Neutrophil (primary cell): Measurements from ENCODE around the gene NDUFB3.
"Not testable (repeated sequence)": the region's sequence is repeated elsewhere in the genome, so short reads cannot be mapped to it uniquely, and the experiment has no call there.

Source experiments
- H3K27ac ChIP-seq: fragments of 200-600 bp; sonication (generic); 2 replicates; pipeline ENCODE4 v1.5.1; 2016; ENCODE audit warnings: mild to moderate bottlenecking, moderate library complexity
- H3K27me3 ChIP-seq: fragments of 200-600 bp; sonication (generic); 2 replicates; pipeline ENCODE4 v1.6.0; 2016; ENCODE audit warnings: mild to moderate bottlenecking
- H3K36me3 ChIP-seq: fragments of 200-600 bp; sonication (generic); 2 replicates; pipeline ENCODE4 v1.5.1; 2017
- H3K4me1 ChIP-seq, 2 experiments: fragments of 200-600 bp in 1 of 2; sonication (generic) in 1 of 2; 1 replicate in 1 of 2; 2 replicates in 1 of 2; pipeline versions ENCODE4 v1.5.1 to v1.6.1; 2013 to 2016; ENCODE audit warnings: low read depth in 1 of 2, low read length in 1 of 2, mild to moderate bottlenecking in 1 of 2, moderate library complexity in 1 of 2; ENCODE audit not compliant: control insufficient read depth in 1 of 2, insufficient read depth in 1 of 2
- H3K4me3 ChIP-seq, 2 experiments: fragments of 200-600 bp in 1 of 2; sonication (generic) in 1 of 2; 1 replicate in 1 of 2; 2 replicates in 1 of 2; pipeline ENCODE4 v1.5.1; 2013 to 2016; ENCODE audit warnings: low read depth in 1 of 2, low read length in 1 of 2, mild to moderate bottlenecking in 1 of 2, moderate library complexity in 1 of 2
- H3K9me3 ChIP-seq: fragments of 200-600 bp; sonication (generic); 2 replicates; pipeline ENCODE4 v1.5.1; 2016
- TF ChIP-seq, protein P1 (sequence below): fragments of 200-600 bp; sonication (generic); IDR thresholded peaks from 2 replicates; pipeline ENCODE4 v1.5.1; 2016; ENCODE audit warnings: antibody characterized with exemption

The NDUFB3 gene

DNA sequence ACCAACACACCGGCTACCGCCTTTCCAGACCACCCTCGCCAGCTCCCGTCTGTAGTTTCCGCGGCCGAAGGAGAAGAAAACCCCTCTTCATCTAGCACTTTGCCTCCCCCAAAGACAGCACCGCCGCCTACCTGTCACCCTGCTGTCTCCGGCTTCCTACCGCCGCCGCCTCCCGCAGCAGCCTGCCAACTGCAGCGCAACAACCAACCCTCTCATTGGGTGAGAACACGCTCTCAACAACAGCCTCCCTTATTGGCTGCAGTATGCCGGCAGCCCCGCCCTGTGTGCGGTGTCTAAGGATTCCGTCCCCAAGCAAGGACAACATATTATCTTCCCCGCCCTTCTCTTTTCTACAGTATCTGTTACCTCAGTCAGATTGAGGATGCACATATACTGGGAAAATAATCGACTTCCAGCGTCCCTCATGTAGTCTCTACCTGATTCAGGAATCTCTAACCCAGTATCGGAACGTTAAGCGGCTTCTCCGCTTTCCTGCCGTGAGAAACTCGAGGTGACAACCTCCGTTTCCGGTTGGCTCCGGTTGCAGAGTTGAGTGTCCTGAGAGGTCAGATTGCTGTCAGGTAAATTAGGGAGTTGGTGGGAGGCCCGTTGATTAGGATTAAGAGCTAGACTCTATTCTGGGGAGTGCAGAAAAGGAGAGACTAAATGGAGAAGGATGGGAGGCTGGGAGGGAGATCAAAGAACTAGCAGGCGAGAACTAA lies at the start of gene NDUFB3, which contains the start of gene HYCC2:
Gene NDUFB3, plus strand, starts transcription at position 523 of the 722 bp plus-strand sequence. CDS start 6,882 bp downstream, outside the sequence.
Gene HYCC2, minus strand, starts transcription at position 193 of the 722 bp plus-strand sequence. CDS start 47,662 bp downstream, outside the sequence.
- Histone ChIP-seq H3K4me3 (peak within 1 kb of the TSS; percentile 86 to 96), H3K4me1 (peaks cover 66% of the 10 kb centered on the region in 2 experiments), H3K36me3 (no peaks in the 10 kb centered on the region), H3K27ac (peak within 1 kb of the TSS; percentile 86), H3K27me3 (no peaks in the 10 kb centered on the region), H3K9me3 (no peaks in the 10 kb centered on the region)
- TF ChIP-seq, protein P1, sequence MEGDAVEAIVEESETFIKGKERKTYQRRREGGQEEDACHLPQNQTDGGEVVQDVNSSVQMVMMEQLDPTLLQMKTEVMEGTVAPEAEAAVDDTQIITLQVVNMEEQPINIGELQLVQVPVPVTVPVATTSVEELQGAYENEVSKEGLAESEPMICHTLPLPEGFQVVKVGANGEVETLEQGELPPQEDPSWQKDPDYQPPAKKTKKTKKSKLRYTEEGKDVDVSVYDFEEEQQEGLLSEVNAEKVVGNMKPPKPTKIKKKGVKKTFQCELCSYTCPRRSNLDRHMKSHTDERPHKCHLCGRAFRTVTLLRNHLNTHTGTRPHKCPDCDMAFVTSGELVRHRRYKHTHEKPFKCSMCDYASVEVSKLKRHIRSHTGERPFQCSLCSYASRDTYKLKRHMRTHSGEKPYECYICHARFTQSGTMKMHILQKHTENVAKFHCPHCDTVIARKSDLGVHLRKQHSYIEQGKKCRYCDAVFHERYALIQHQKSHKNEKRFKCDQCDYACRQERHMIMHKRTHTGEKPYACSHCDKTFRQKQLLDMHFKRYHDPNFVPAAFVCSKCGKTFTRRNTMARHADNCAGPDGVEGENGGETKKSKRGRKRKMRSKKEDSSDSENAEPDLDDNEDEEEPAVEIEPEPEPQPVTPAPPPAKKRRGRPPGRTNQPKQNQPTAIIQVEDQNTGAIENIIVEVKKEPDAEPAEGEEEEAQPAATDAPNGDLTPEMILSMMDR: peak; percentile 79

GRCh38 chr2:201024518-201024917 lies 47.3 kb upstream of the NDUFB3 start:
- H3K9me3 ChIP-seq: no peaks in the 10 kb centered on the region
- peaks cover 46% of the 10 kb centered on the region for H3K36me3 ChIP-seq
- no peaks in the 10 kb centered on the region for H3K27me3 ChIP-seq
- H3K4me3 ChIP-seq: no peak overlapping the region
- no peak overlapping the region for H3K27ac ChIP-seq
- no peaks in the 10 kb centered on the region for H3K4me1 ChIP-seq
- TF ChIP-seq, protein P1: no peak

DNA sequence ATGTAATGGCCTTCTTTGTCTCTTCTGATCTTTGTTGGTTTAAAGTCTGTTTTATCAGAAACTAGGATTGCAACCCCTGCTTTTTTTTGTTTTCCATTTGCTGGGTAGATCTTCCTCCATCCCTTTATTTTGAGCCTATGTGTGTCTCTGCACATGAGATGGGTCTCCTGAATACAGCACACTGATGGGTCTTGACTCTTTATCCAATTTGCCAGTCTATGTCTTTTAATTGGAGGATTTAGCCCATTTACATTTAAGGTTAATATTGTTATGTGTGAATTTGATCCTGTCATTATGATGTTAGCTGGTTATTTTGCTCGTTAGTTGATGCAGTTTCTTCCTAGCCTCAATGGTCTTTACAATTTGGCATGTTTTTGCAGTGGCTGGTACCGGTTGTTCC lies 37.4 kb upstream of the NDUFB3 start:
- not testable (repeated sequence) for H3K4me3 ChIP-seq, H3K9me3 ChIP-seq, H3K27me3 ChIP-seq, H3K4me1 ChIP-seq, H3K27ac ChIP-seq
- H3K36me3 ChIP-seq: peaks cover 12% of the 10 kb centered on the region

DNA sequence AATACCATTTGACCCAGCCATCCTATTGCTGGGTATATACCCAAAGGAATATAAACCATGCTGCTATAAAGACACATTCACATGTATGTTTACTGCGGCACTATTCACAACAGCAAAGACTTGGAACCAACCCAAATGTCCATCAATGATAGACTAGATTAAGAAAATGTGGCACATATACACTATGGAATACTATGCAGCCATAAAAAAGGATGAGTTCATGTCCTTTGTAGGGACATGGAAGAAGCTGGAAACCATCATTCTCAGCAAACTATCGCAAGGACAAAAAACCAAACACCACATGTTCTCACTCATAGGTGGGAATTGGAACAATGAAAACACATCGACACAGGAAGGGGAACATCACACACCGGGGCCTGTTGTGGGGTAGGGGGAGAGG lies 33.4 kb upstream of the NDUFB3 start:
- not testable (repeated sequence) for H3K27me3 ChIP-seq, H3K4me1 ChIP-seq, H3K9me3 ChIP-seq, H3K27ac ChIP-seq, H3K4me3 ChIP-seq
- H3K36me3 ChIP-seq: peaks cover 26% of the 10 kb centered on the region

DNA sequence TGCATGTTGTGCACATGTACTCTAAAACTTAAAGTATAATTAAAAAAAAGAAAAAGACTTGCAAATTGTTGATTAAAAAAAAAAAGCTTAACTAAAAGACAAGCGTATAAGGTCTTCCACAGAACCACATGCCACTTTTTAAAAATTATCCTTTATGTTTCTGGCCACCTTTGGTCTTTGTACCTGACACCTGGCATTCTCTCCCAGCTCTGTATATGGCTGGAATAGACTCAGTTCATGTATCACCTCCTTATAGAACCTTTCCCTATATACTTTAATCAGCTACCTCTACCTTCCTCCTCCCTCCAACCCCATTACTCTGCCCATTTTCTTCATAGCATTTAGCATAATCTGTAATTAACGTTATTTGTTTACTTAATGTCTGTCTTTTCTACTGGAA lies 32.9 kb upstream of the NDUFB3 start:
- TF ChIP-seq, protein P1: no peak
- Histone ChIP-seq H3K27me3 (no peaks in the 10 kb centered on the region), H3K27ac (no peak overlapping the region), H3K4me3 (no peak overlapping the region), H3K36me3 (peaks cover 31% of the 10 kb centered on the region), H3K9me3 (no peaks in the 10 kb centered on the region), H3K4me1 (no peaks in the 10 kb centered on the region)

GRCh38 chr2:201040867-201041628 lies 30.8 kb upstream of the NDUFB3 start:
- Histone ChIP-seq H3K36me3 (peaks cover 45% of the 10 kb centered on the region), H3K27me3 (no peaks in the 10 kb centered on the region), H3K4me1 (no peaks in the 10 kb centered on the region), H3K4me3 (no peak overlapping the region), H3K27ac (peak overlapping the region; percentile 44), H3K9me3 (no peaks in the 10 kb centered on the region)
- TF ChIP-seq, protein P1: no peak

DNA sequence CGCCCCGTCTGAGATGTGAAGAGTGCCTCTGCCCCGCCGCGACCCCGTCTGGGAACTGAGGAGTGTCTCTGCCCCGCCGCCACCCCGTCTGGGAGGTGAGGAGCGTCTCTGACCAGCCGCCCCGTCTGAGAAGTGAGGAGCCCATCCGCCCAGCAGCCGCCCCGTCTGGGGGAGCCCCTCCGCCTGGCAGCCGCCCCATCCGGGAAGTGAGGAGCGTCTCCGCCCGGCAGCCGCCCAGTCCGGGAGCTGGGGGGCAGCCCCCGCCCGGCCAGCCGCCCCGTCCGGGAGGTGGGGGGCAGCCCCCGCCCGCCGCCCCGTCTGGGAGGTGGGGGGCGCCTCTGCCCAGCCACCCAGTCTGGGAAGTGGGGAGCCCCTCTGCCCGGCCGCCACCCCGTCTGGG lies 29.4 kb upstream of the NDUFB3 start:
- not testable (repeated sequence) for H3K27ac ChIP-seq, H3K9me3 ChIP-seq, H3K4me3 ChIP-seq, H3K4me1 ChIP-seq, H3K27me3 ChIP-seq
- H3K36me3 ChIP-seq: peaks cover 45% of the 10 kb centered on the region

DNA sequence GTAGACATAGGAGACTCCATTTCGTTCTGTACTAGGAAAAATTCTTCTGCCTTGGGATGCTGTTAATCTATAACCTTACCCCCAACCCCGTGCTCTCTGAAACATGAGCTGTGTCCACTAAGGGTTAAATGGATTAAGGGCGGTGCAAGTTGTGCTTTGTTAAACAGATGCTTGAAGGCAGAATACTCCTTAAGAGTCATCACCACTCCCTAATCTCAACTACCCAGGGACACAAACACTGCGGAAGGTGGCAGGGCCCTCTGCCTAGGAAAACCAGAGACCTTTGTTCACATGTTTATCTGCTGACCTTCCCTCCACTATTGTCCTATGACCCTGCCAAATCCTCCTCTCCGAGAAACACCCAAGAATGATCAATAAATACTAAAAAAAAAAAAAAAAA lies 28.8 kb upstream of the NDUFB3 start:
- H3K4me3 ChIP-seq, H3K4me1 ChIP-seq, H3K27ac ChIP-seq, H3K9me3 ChIP-seq, H3K27me3 ChIP-seq: not testable (repeated sequence)
- peaks cover 45% of the 10 kb centered on the region for H3K36me3 ChIP-seq
